ENCODE measurements around the gene MTHFD2L. TPM values are rescaled to one million over a fixed set of nuclear protein-coding genes. Genes with fewer than 3 reads are reported as not detected.

MTHFD2L gene
- total RNA-seq, 1 donor from 2014 or later = 13.6 TPM

GRCh38 chr4:74305000-74305399, 147.1 kb downstream of the MTHFD2L start:
- no peak overlapping the region for H3K27ac Mint-ChIP-seq (ENCODE audit: unreplicated experiment)
- H3K36me3 Mint-ChIP-seq (ENCODE audit: low read depth, unreplicated experiment) = no peaks in the 10 kb centered on the region
- H3K4me1 Mint-ChIP-seq (ENCODE audit: unreplicated experiment) = no peaks in the 10 kb centered on the region
- H3K27me3 Mint-ChIP-seq (ENCODE audit: unreplicated experiment) = no peaks in the 10 kb centered on the region
- TF ChIP-seq CTCF (IDR thresholded peaks at IDR 0.05; ENCODE audit: unreplicated experiment) = no peak
- no peak overlapping the region for H3K4me3 Mint-ChIP-seq (ENCODE audit: unreplicated experiment)
- no peaks in the 10 kb centered on the region for H3K9me3 Mint-ChIP-seq (ENCODE audit: unreplicated experiment)
- no peak for DNase-seq (ENCODE audit: low spot score)

DNA sequence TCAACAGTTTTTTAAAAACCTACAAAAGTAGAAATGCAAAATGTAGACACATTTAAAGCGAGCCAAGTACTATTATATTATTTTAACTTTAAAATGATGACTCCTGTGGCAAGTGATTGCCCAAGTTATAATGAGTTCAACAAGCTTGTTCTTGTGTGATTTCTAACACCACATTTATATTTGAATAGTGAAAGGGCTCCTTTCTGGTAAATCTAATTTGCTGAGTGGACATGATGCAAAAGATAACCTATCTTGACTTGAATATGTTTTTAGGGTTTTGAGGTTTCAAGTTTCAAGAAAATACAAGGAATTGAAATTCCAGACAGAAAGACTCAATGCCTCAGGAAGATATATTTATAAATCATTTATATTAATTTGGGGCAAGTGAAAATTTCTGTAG, 149.3 kb downstream of the MTHFD2L start:
- no peaks in the 10 kb centered on the region for H3K4me1 Mint-ChIP-seq (ENCODE audit: unreplicated experiment)
- H3K27ac Mint-ChIP-seq (ENCODE audit: unreplicated experiment) = no peak overlapping the region
- no peaks in the 10 kb centered on the region for H3K36me3 Mint-ChIP-seq (ENCODE audit: low read depth, unreplicated experiment)
- no peaks in the 10 kb centered on the region for H3K9me3 Mint-ChIP-seq (ENCODE audit: unreplicated experiment)
- no peak for DNase-seq (ENCODE audit: low spot score)
- no peak for TF ChIP-seq CTCF (IDR thresholded peaks at IDR 0.05; ENCODE audit: unreplicated experiment)
- no peaks in the 10 kb centered on the region for H3K27me3 Mint-ChIP-seq (ENCODE audit: unreplicated experiment)
- H3K4me3 Mint-ChIP-seq (ENCODE audit: unreplicated experiment) = no peak overlapping the region

DNA sequence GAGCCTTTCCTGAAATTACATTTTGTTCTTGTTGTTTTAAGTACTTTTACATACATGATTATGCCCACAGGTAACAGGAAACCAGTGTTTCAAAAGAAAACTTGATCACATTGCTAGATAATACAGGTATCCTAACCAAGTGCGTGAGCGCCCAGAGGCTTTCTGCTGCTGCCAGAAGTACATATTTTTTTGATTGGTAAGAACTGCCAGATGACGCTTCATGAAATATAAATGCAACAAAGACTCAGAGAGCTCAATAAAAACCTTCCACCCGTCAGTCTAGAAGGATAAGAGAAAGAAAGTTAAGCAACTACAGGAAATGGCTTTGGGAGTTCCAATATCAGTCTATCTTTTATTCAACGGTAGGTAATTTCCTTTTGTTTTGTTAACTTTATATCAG, 150.3 kb downstream of the MTHFD2L start, which contains the start of gene EPGN:
EPGN (plus strand) TSS at position 256 of the 400 bp plus-strand sequence; CDS start at position 320, 64 bp downstream.
- Mint-ChIP-seq H3K27ac (ENCODE audit: unreplicated experiment) (no peak within 1 kb of the TSS), H3K4me1 (ENCODE audit: unreplicated experiment) (no peaks in the 10 kb centered on the region), H3K4me3 (ENCODE audit: unreplicated experiment) (no peak within 1 kb of the TSS), H3K36me3 (ENCODE audit: low read depth, unreplicated experiment) (no peaks in the 10 kb centered on the region), H3K27me3 (ENCODE audit: unreplicated experiment) (no peaks in the 10 kb centered on the region), H3K9me3 (ENCODE audit: unreplicated experiment) (no peaks in the 10 kb centered on the region)
- DNase-seq (ENCODE audit: low spot score) = no peak
- no peak for TF ChIP-seq CTCF (IDR thresholded peaks at IDR 0.05; ENCODE audit: unreplicated experiment)

DNA sequence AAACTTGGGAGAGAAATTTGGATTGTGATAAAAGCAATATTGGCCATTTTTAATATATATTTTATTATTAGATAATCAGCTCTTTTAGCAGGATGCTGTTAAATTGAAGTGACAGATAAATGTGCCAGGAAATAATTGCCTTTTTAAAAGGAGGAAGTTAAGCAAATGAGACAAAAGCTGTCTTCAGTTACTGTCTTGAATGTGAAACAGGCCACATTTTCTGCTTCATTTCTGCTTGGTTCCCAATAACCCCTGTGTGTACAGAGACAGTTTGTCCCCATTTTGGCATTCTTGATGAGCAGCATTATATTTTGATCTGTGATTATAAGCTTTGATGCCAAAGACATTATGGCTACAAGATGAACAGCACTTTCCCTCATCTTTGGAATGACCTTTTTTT, 151.3 kb downstream of the MTHFD2L start:
- no peak overlapping the region for H3K4me3 Mint-ChIP-seq (ENCODE audit: unreplicated experiment)
- TF ChIP-seq CTCF (IDR thresholded peaks at IDR 0.05; ENCODE audit: unreplicated experiment) = no peak

GRCh38 chr4:74311696-74312313, 153.9 kb downstream of the MTHFD2L start:
- Mint-ChIP-seq H3K27me3 (ENCODE audit: unreplicated experiment) (no peaks in the 10 kb centered on the region), H3K4me1 (ENCODE audit: unreplicated experiment) (no peaks in the 10 kb centered on the region), H3K27ac (ENCODE audit: unreplicated experiment) (no peak overlapping the region), H3K36me3 (ENCODE audit: low read depth, unreplicated experiment) (no peaks in the 10 kb centered on the region), H3K9me3 (ENCODE audit: unreplicated experiment) (no peaks in the 10 kb centered on the region), H3K4me3 (ENCODE audit: unreplicated experiment) (no peak overlapping the region)
- peak; percentile 38 for DNase-seq (ENCODE audit: low spot score)
- peak; percentile 43 for TF ChIP-seq CTCF (IDR thresholded peaks at IDR 0.05; ENCODE audit: unreplicated experiment)

More for the DNA sequence above, 151.3 kb downstream of the MTHFD2L start:
- no peak overlapping the region for H3K27ac Mint-ChIP-seq (ENCODE audit: unreplicated experiment)
- H3K9me3 Mint-ChIP-seq (ENCODE audit: unreplicated experiment) = no peaks in the 10 kb centered on the region
- no peaks in the 10 kb centered on the region for H3K27me3 Mint-ChIP-seq (ENCODE audit: unreplicated experiment)
- DNase-seq (ENCODE audit: low spot score) = no peak
- no peaks in the 10 kb centered on the region for H3K36me3 Mint-ChIP-seq (ENCODE audit: low read depth, unreplicated experiment)
- H3K4me1 Mint-ChIP-seq (ENCODE audit: unreplicated experiment) = no peaks in the 10 kb centered on the region

Measured in endothelial cell (in vitro differentiated cells).